ENCODE data around the gene TMEM258.

The TMEM258 gene

GRCh38 chr11:61816736-61817455 is 24.5 kb upstream of the TMEM258 start, which contains the start of gene FADS1 (continued):
- TF ChIP-seq ZNF558 (tag by site-specific recombination; IDR thresholded peaks at IDR 0.05) (no peak), ZNF707 (tag by site-specific recombination; IDR thresholded peaks at IDR 0.05) (no peak), KLF8 (tag by site-specific recombination; IDR thresholded peaks at IDR 0.05) (no peak), ZBTB21 (tag by site-specific recombination; IDR thresholded peaks at IDR 0.05) (peak; percentile 78), ZSCAN16 (tag by site-specific recombination; IDR thresholded peaks at IDR 0.05) (no peak), ZNF777 (tag by site-specific recombination; IDR thresholded peaks at IDR 0.05; ENCODE audit: borderline replicate concordance) (no peak), KLF10 (tag by site-specific recombination; IDR thresholded peaks at IDR 0.05) (peak; percentile 72), ZNF174 (tag by site-specific recombination; IDR thresholded peaks at IDR 0.05) (no peak), ZNF146 (tag by site-specific recombination; IDR thresholded peaks at IDR 0.05) (no peak), ZSCAN23 (tag by site-specific recombination; IDR thresholded peaks at IDR 0.05) (no peak), REST (tag by site-specific recombination; IDR thresholded peaks at IDR 0.05) (no peak), ZNF510 (tag by site-specific recombination; IDR thresholded peaks at IDR 0.05; ENCODE audit: insufficient replicate concordance) (no peak), ELK4 (IDR thresholded peaks at IDR 0.05; ENCODE audit: borderline replicate concordance, low read depth, low read length) (no peak), MZF1 (tag by site-specific recombination; IDR thresholded peaks at IDR 0.05; ENCODE audit: borderline replicate concordance) (no peak), INSM2 (tag by site-specific recombination; IDR thresholded peaks at IDR 0.05) (peak; percentile 34; the same call in 1 of the 2 replicates), ZBTB17 (tag by site-specific recombination; IDR thresholded peaks at IDR 0.05) (no peak), ZNF423 (tag by site-specific recombination; IDR thresholded peaks at IDR 0.05) (peak; percentile 95), ZNF140 (tag by site-specific recombination; IDR thresholded peaks at IDR 0.05) (no peak), ZNF600 (tag by site-specific recombination; IDR thresholded peaks at IDR 0.05) (peak; percentile 26; the same call in 1 of the 2 replicates), ZFHX2 (tag by site-specific recombination; conservative IDR thresholded peaks at IDR 0.05) (no peak), KLF17 (tag by site-specific recombination; IDR thresholded peaks at IDR 0.05) (0 out of 2 replicates have a peak, but pooled peaks have one; percentile 26), ZNF26 (tag by site-specific recombination; IDR thresholded peaks at IDR 0.05) (no peak), ZFP37 (tag by site-specific recombination; IDR thresholded peaks at IDR 0.05) (no peak), ZFP3 (tag by site-specific recombination; IDR thresholded peaks at IDR 0.05; ENCODE audit: low read depth) (no peak), ZNF747 (tag by site-specific recombination; IDR thresholded peaks at IDR 0.05) (no peak), ZNF768 (tag by site-specific recombination; IDR thresholded peaks at IDR 0.05) (no peak), ZNF280C (tag by site-specific recombination; IDR thresholded peaks at IDR 0.05) (no peak), ZNF394 (tag by site-specific recombination; IDR thresholded peaks at IDR 0.05; ENCODE audit: borderline replicate concordance) (peak; percentile 25; the same call in 1 of the 2 replicates)

Data from HEK293 (cell line).